Measurements from ENCODE around the gene PANX3. TPM values are rescaled to one million over a fixed set of nuclear protein-coding genes. Genes with fewer than 3 reads are reported as not detected.

Gene PANX3
- total RNA-seq, 1 donor from 2014 or later, result not detected

DNA sequence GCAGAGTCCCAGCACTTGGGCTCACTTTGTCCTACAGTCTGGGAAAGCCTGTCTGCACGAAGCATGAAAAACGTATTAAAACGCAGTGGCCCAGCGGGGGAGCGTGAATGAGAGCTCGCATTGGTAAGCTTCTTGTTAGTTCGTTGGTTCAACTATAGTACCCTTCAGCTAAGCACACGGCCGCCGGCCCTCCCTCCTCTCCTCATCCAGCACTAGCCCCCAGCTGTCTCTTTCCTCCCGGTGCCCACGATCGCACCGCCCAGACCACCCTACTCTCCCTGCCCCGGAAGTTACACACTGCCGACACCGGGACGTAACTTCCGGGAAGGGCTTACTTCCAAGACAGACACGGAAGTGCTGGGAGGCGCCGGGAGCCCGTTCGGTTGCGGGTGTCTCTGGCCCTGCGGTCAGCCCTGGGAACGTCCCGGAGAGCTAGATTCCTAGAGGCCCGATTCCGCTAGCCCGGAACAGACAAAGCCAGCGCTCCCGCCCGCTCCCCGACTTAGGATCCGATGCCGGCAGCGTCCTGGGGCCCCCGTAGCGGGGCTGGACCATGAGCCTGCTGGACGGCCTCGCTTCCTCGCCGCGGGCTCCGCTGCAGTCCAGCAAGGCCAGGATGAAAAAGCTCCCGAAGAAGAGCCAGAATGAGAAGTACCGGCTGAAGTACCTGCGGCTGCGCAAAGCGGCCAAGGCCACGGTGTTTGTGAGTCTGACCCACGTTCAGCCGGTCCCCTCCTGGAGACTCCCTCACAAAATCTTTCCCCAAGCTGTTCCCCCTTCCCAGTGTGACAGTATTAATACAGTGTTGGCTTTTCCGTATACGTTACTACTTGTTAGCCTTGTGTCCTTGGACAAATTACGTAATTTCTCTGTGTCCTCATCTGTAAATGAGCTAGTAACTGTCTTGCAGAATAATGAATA lies 11.6 kb downstream of the PANX3 start, which contains the start of gene TBRG1:
Gene TBRG1 (plus strand): TSS at position 334 of the 921 bp plus-strand sequence. CDS start 220 bp downstream, at position 554.
- peak; percentile 41 to 95 for DNase-seq (ENCODE audit: low spot score in 2 of 2)
- Histone ChIP-seq H3K4me1 (peaks cover 0 to 3% of the 10 kb centered on the region in 2 donors), H3K27me3 (no peaks in the 10 kb centered on the region), H3K27ac (peak within 1 kb of the TSS; percentile 92 to 98), H3K9me3 (no peaks in the 10 kb centered on the region), H3K36me3 (peaks cover 26 to 31% of the 10 kb centered on the region in 2 donors), H3K4me3 (peak within 1 kb of the TSS; percentile 82 to 94)
- intact Hi-C loops (cut with DNase I), result loop anchor here (2.0 to 5.0 kb wide), 3 partner anchors 50 to 490 kb away; partner anchors contain the start of genes CCDC15, SIAE, SPA17 and TMEM218
- TF ChIP-seq, protein P1, sequence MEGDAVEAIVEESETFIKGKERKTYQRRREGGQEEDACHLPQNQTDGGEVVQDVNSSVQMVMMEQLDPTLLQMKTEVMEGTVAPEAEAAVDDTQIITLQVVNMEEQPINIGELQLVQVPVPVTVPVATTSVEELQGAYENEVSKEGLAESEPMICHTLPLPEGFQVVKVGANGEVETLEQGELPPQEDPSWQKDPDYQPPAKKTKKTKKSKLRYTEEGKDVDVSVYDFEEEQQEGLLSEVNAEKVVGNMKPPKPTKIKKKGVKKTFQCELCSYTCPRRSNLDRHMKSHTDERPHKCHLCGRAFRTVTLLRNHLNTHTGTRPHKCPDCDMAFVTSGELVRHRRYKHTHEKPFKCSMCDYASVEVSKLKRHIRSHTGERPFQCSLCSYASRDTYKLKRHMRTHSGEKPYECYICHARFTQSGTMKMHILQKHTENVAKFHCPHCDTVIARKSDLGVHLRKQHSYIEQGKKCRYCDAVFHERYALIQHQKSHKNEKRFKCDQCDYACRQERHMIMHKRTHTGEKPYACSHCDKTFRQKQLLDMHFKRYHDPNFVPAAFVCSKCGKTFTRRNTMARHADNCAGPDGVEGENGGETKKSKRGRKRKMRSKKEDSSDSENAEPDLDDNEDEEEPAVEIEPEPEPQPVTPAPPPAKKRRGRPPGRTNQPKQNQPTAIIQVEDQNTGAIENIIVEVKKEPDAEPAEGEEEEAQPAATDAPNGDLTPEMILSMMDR (IDR thresholded peaks at IDR 0.05), result no peak

DNA sequence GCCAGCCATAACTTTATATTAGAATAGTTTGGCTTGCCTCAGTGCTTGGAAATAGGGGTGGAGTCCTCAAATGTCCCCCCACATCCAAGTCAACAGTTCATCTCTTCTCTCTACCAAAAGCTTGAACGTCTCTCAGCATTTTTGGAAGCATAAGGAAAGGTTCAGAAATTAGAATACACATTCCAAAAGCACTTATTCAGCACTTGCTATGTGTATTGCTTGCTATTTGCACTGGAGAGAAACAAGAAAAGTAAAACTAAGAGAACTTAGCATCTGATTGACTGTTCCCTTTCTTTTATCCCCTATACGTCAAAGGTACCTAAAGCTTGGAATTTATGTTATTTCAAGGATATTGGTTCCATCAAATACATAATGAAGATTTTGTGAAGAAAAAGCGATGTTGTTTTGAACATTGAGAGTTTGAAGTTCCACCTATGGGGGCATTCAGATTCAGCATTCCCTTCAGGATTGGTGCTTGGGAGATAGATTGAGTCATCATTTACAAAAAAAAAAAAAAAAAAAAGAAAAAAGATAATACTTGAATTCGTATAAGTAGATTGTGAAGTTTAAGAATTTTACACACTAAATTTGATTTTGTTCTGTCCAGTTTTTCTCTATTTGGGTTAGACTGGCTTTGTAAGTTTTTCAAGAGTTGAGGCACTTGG lies 12.8 kb downstream of the PANX3 start:
- intact Hi-C loops (cut with DNase I), result loop anchor here (2.0 to 5.0 kb wide), 3 partner anchors 49 to 488 kb away; partner anchors contain the start of genes CCDC15, SIAE, SPA17 and TMEM218
- Histone ChIP-seq H3K27me3 (no peaks in the 10 kb centered on the region), H3K27ac (peak overlapping the region in 1 of 2 donors; percentile 98), H3K4me1 (peaks cover 0 to 3% of the 10 kb centered on the region in 2 donors), H3K4me3 (peak overlapping the region; percentile 82 to 94), H3K36me3 (peaks cover 31 to 32% of the 10 kb centered on the region in 2 donors), H3K9me3 (no peaks in the 10 kb centered on the region)
- TF ChIP-seq, protein P1 (IDR thresholded peaks at IDR 0.05), result no peak
- no peak for DNase-seq (ENCODE audit: low spot score in 2 of 2)

DNA sequence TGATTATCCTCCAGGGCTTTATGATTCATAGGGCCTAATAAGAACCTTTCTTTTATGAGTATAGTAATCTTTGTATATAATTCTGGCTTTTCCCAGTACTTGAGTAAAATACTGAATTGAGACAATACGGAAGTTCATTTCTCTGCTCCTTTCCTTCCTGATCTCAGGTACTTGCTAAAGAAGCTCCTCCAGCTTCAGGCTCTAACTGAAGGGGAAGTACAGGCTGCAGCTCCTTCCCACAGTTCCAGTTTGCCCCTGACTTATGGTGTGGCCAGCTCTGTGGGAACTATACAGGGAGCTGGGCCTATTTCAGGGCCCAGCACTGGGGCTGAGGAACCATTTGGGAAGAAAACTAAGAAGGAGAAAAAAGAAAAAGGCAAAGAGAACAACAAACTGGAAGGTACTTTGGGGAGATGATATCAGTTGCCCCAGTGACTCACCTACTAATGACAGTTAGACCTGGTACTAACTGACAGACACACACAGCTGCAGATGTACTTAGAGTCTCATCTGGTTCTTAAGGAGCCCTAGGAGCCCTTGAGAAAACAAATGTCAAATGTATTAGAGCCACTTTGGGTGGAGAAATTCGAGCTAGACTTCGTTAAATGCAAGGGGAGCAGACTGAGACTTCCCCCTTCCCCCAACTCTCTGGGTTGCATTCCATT lies 14.4 kb downstream of the PANX3 start:
- peaks cover 37 to 38% of the 10 kb centered on the region in 2 donors for H3K36me3 ChIP-seq

DNA sequence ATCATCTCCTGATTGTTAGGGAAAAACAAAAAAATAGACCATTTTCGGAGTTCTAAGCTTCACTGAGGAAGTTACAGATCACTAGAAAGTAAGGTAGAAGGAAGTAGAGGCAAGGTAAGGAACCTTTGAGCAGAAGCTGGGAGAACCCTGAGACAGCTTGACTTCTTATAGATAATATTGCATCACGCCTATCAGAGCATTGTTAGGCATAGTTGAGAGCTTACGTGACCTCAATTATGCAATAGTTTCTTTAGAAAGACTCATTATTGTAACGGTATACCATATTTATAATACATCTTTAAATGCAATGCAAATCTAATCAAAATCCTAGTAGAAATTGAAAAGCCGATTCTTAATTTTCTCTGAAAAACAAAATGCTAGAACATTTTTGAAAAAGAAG lies 16.3 kb downstream of the PANX3 start:
- no peaks in the 10 kb centered on the region for H3K9me3 ChIP-seq
- H3K4me1 ChIP-seq, result peaks cover 0 to 3% of the 10 kb centered on the region in 2 donors
- no peak overlapping the region for H3K4me3 ChIP-seq
- peaks cover 56% of the 10 kb centered on the region in 2 donors for H3K36me3 ChIP-seq
- no peak for DNase-seq (ENCODE audit: low spot score in 2 of 2)
- H3K27ac ChIP-seq, result no peak overlapping the region
- intact Hi-C loops (cut with DNase I), result no loop called here
- H3K27me3 ChIP-seq, result no peaks in the 10 kb centered on the region
- TF ChIP-seq, protein P1 (IDR thresholded peaks at IDR 0.05), result no peak

More for the DNA sequence above, 14.4 kb downstream of the PANX3 start:
- DNase-seq (ENCODE audit: low spot score in 2 of 2), result no peak
- Histone ChIP-seq H3K9me3 (no peaks in the 10 kb centered on the region), H3K27ac (no peak overlapping the region), H3K4me1 (peaks cover 0 to 3% of the 10 kb centered on the region in 2 donors), H3K4me3 (no peak overlapping the region), H3K27me3 (no peaks in the 10 kb centered on the region)
- TF ChIP-seq, protein P1 (IDR thresholded peaks at IDR 0.05), result no peak
- intact Hi-C loops (cut with DNase I), result no loop called here

DNA sequence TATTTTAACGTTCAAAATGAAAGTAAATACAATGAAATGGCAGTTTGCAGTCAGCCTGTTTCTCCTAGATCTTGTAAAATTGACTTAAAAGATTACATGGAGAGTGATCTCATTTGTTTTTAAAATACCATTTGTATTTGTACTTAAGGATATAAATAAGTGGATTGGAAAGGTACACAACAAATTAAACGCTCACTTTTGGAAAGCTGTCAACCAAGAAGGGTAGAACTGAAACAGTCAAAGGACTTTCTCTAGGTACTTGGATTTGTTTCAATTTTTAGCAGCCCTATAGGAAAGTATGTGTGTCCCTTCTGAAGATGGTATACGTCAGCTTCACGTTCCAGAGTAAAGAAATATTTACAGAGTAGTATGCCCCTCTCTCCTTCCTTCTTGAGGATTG lies 18.7 kb downstream of the PANX3 start:
- Histone ChIP-seq H3K27me3 (no peaks in the 10 kb centered on the region), H3K4me1 (peaks cover 0 to 3% of the 10 kb centered on the region in 2 donors), H3K27ac (no peak overlapping the region), H3K9me3 (no peaks in the 10 kb centered on the region), H3K4me3 (no peak overlapping the region), H3K36me3 (peaks cover 62 to 69% of the 10 kb centered on the region in 2 donors)
- intact Hi-C loops (cut with DNase I), result no loop called here
- DNase-seq (ENCODE audit: low spot score in 2 of 2), result no peak
- TF ChIP-seq, protein P1 (IDR thresholded peaks at IDR 0.05), result no peak

Data from ascending aorta (tissue), 2 donors.